ENCODE measurements around the gene SULT4A1. TPM values are rescaled to one million over a fixed set of nuclear protein-coding genes. Genes with fewer than 3 reads are reported as not detected.
"Not testable (repeated sequence)": the region's sequence is repeated elsewhere in the genome, so short reads cannot be mapped to it uniquely, and the experiment has no call there.

SULT4A1 gene
- total and polyA plus RNA-seq, 3 donors from 2014 or later: 10.3 to 11.9 (median 11.2) TPM

GRCh38 chr22:43878831-43879550 lies 16.7 kb upstream of the SULT4A1 start:
- no peaks in the 10 kb centered on the region for H3K4me1 ChIP-seq
- WGBS, 2 donors: 80% methylated on average over 10 to 12 of the region's 12 CpGs
- no peak overlapping the region for H3K27ac ChIP-seq
- TF ChIP-seq, protein P1, sequence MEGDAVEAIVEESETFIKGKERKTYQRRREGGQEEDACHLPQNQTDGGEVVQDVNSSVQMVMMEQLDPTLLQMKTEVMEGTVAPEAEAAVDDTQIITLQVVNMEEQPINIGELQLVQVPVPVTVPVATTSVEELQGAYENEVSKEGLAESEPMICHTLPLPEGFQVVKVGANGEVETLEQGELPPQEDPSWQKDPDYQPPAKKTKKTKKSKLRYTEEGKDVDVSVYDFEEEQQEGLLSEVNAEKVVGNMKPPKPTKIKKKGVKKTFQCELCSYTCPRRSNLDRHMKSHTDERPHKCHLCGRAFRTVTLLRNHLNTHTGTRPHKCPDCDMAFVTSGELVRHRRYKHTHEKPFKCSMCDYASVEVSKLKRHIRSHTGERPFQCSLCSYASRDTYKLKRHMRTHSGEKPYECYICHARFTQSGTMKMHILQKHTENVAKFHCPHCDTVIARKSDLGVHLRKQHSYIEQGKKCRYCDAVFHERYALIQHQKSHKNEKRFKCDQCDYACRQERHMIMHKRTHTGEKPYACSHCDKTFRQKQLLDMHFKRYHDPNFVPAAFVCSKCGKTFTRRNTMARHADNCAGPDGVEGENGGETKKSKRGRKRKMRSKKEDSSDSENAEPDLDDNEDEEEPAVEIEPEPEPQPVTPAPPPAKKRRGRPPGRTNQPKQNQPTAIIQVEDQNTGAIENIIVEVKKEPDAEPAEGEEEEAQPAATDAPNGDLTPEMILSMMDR (IDR thresholded peaks at IDR 0.05): no peak
- no peak for TF ChIP-seq POLR2A (IDR thresholded peaks at IDR 0.05)
- H3K36me3 ChIP-seq (ENCODE audit: low read depth, missing control alignments): no peaks in the 10 kb centered on the region
- no peaks in the 10 kb centered on the region for H3K9me3 ChIP-seq
- H3K27me3 ChIP-seq: no peaks in the 10 kb centered on the region
- no peak for DNase-seq
- intact Hi-C loops (cut with DNase I; ENCODE audit: low total_unique reads): no loop called here
- no peak overlapping the region for H3K4me3 ChIP-seq

DNA sequence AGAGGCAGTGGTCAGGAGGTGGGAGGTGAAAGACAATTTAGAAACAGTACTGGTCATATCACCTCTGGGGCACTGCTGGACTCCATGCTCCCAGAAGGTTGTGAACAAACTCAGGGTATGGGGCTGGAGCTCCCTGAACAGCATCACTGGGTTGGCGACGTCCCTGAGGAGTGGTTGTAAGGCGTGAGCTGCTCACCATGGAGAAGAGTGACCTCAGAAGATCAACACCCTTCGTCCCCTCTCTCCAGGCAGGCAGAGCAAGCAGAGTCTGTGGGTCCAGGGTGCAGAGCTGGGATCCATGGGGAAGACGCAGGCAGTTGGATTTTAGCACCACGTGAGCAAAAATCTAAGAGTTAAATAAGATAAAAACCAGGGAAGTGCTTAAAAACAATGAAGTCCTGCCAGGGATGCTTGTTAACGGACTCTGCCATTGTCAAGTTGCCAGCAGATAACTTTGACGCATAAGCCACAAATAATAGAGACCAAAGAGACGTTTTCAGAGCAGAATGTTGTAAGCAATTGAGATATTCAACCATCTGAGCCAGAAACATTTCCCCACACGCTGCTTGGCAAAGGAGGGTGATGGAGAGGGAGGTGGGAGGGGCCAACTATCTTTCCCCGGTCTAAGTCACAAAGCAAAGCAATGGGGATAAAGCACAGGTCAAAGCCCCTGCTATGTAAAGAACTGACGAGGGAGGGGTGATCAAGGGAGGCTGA lies 15.9 kb upstream of the SULT4A1 start:
- H3K4me1 ChIP-seq: no peaks in the 10 kb centered on the region
- no peaks in the 10 kb centered on the region for H3K27me3 ChIP-seq
- H3K27ac ChIP-seq: no peak overlapping the region
- H3K9me3 ChIP-seq: no peaks in the 10 kb centered on the region
- no peaks in the 10 kb centered on the region for H3K36me3 ChIP-seq (ENCODE audit: low read depth, missing control alignments)
- no peak for DNase-seq
- 43 to 44% methylated on average over 12 of the region's 12 CpGs for WGBS, 2 donors
- intact Hi-C loops (cut with DNase I; ENCODE audit: low total_unique reads): no loop called here
- TF ChIP-seq, protein P1 (IDR thresholded peaks at IDR 0.05): no peak
- TF ChIP-seq POLR2A (IDR thresholded peaks at IDR 0.05): no peak
- H3K4me3 ChIP-seq: no peak overlapping the region

DNA sequence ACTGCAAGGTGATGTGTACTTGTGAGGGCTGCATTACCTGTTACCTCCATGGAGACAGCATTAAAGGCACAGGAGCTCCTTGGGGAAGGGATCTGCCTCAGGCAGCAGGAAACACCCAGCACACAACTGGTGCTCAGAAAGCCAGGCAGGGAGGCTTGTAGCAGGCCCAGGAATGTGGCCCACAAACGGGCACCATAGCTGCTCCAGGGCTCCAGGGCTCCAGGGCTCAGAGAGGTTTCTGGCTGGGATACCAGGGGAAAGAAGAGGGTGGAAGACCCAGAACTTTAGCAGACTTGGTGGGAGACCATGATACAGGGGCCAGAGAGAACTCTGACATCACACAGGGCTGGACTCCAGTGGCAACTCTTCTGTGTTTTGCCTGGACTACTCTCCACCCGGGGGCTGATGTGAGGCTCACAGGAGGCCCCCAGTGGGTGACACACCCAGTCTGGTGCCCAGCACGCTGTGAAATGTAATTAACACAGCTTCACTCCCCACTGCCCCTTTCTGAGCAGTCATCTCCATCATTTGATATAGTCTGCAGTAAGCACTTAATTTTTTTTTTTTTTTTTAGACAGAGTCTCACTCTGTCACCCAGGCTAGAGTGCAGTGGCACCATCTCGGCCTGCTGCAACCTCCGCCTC lies 14.7 kb upstream of the SULT4A1 start:
- Histone ChIP-seq H3K4me1 (no peaks in the 10 kb centered on the region), H3K4me3 (no peak overlapping the region), H3K27me3 (no peaks in the 10 kb centered on the region), H3K27ac (no peak overlapping the region), H3K36me3 (ENCODE audit: low read depth, missing control alignments) (no peaks in the 10 kb centered on the region), H3K9me3 (no peaks in the 10 kb centered on the region)
- intact Hi-C loops (cut with DNase I; ENCODE audit: low total_unique reads): no loop called here
- WGBS, 2 donors: 64 to 86% methylated on average over 5 of the region's 5 CpGs
- no peak for DNase-seq
- no peak for TF ChIP-seq POLR2A (IDR thresholded peaks at IDR 0.05)
- TF ChIP-seq, protein P1 (IDR thresholded peaks at IDR 0.05): no peak

DNA sequence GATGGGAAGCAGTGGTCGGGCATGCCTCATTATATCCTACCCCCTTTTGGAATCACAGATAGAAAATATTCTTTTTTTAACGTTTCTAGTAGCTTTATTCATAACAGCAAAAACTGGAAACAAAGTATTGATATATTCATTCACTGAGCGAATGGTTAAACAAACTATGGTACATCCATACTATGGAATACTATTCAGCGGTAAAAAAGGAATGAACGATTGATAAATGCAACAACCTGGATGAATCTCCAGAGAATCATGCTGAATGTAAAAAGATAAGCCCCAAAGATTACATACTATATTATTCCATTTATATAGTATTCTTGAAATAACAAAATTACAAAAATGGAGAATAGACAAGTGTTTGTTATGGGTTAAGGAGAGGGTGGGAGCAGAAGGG lies 7.5 kb upstream of the SULT4A1 start:
- no peaks in the 10 kb centered on the region for H3K27me3 ChIP-seq
- H3K4me1 ChIP-seq: no peaks in the 10 kb centered on the region
- WGBS, 2 donors: 89% methylated on average over 5 of the region's 5 CpGs
- no peaks in the 10 kb centered on the region for H3K36me3 ChIP-seq (ENCODE audit: low read depth, missing control alignments)
- intact Hi-C loops (cut with DNase I; ENCODE audit: low total_unique reads): no loop called here
- no peak for DNase-seq
- no peak overlapping the region for H3K4me3 ChIP-seq
- H3K9me3 ChIP-seq: no peaks in the 10 kb centered on the region
- no peak for TF ChIP-seq POLR2A (IDR thresholded peaks at IDR 0.05)
- TF ChIP-seq, protein P1 (IDR thresholded peaks at IDR 0.05): no peak
- H3K27ac ChIP-seq: no peak overlapping the region

GRCh38 chr22:43869001-43869400 lies 6.7 kb upstream of the SULT4A1 start:
- H3K4me3 ChIP-seq; H3K9me3 ChIP-seq; H3K27me3 ChIP-seq; H3K4me1 ChIP-seq; DNase-seq; H3K36me3 ChIP-seq (ENCODE audit: low read depth, missing control alignments); H3K27ac ChIP-seq; intact Hi-C loops (cut with DNase I; ENCODE audit: low total_unique reads): not testable (repeated sequence)
- 82 to 89% methylated on average over 4 of the region's 4 CpGs for WGBS, 2 donors

Data from testis (tissue), 3 donors.